GM21737 (cell line): ENCODE results near the gene MYPOP.
"Not testable (repeated sequence)": the region's sequence is repeated elsewhere in the genome, so short reads cannot be mapped to it uniquely, and the experiment has no call there.

Source experiments
- ATAC-seq: cut with Tn5 transposase; IDR thresholded peaks from one replicate; pipeline ENCODE4 v1.9.1; 2021; ENCODE audit warnings: mild to moderate bottlenecking, moderate library complexity; ENCODE audit not compliant: unreplicated experiment

Gene MYPOP

DNA sequence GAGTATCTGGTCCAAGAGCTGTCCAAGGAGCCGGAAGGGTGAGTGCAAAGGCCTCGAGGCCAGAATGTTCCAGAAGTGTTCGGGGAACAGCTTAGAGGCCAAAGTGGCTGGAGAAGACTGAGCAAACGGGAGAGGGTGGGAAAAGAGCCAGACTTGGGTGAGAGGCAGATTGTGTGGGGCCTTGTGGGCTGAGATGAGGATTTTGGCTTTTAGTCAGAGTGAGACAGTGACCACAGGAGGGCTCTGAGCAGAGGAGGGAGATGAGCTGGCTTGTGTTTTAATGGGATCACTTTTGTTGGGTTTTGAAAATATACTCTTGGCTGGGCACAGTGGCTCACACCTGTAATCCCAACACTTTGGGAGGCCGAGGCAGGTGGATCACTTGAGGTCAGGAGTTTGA, 6.5 kb upstream of the MYPOP start:
- no peak for ATAC-seq

- no peak for ATAC-seq
Measured at GRCh38 chr19:45906221-45906620, 3.8 kb upstream of the MYPOP start.

- ATAC-seq, result no peak
Measured at GRCh38 chr19:45905011-45905410, 2.6 kb upstream of the MYPOP start.

GRCh38 chr19:45902651-45903625, 525 bp upstream of the MYPOP start:
- ATAC-seq, result peak; percentile 78

GRCh38 chr19:45901432-45901911, 941 bp downstream of the MYPOP start:
- no peak for ATAC-seq

GRCh38 chr19:45900738-45901431, 1.5 kb downstream of the MYPOP start:
- ATAC-seq, result no peak

DNA sequence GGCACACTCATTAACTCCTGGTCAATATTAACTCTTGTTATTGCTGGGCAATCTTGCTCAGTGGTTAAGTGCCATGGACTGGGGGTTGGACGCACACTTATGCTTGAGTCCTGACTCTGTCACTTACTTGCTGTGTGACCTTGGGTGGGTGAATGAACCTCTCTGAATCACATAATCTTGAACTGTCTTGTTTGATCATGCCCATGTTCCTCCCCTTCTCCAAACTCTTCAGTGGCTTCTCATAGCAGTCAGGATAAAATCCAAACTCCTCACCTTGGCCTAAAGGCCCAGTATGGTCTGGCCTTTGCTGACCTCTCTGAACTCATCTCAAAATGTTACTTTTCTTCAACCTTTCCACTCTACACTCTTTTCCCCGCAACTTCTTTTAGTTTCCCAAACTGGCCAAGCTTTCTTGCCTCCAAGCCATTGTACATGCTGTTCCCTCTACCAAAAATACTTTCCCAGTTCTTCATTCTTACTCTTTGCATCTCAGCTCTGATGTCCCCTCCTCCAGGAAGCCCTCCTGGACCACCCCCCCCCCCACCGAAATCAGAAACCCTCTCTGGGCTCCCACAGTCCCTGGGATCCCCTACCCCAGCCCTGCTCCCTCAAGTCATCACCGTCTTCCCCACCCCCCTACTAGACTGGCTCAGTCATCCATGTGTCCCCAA, 2.4 kb downstream of the MYPOP start:
- ATAC-seq, result no peak

DNA sequence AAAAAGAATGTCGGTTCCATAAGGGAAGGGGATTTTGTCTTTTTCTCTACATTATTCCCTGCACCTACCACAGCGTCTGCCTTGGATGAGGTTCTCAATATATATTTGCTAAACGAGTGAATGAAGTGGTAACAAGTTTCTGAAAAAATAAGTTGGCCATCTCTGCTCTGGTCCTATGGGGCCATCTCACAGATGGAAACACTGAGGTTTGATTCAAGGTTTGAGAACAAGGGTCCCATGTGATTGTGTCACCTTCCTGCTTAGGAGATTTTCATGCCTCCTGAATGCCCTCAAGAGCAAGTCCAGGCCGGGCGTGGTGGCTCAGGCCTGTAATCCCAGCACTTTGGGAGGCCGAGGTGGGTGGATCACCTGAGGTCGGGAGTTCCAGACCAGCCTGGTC, 3.2 kb downstream of the MYPOP start:
- no peak for ATAC-seq

- no peak for ATAC-seq
Measured at GRCh38 chr19:45897261-45897812, 5.1 kb downstream of the MYPOP start.

- not testable (repeated sequence) for ATAC-seq
Measured at GRCh38 chr19:45895983-45896599, 6.3 kb downstream of the MYPOP start.

GRCh38 chr19:45895519-45895972, 6.9 kb downstream of the MYPOP start:
- no peak for ATAC-seq

DNA sequence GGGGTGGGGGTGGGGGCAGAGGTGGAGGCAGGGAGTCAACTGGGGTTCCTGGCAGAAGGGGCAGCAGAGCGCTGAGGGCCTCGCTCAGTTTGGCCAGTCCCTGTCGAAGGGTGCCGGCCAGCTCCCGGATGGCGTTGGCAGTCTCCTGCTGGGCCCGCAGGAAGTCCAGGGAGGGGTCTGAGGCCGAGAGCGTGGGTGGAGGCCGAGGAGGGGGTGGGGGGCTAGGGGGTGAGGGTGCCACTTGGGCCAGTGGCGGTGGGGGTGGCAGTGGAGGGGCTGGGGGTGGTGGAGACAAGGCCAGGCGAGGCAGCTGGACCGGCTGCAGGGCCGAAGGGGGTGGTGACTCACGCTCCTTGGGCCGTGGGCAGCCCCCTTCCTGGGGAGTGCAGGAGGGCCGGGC, 11.5 kb downstream of the MYPOP start:
- no peak for ATAC-seq

- ATAC-seq, result no peak
Measured at GRCh38 chr19:45889210-45889885, 13.1 kb downstream of the MYPOP start.

GRCh38 chr19:45887200-45887710, 15.2 kb downstream of the MYPOP start:
- no peak for ATAC-seq

GRCh38 chr19:45886427-45887199, 15.8 kb downstream of the MYPOP start:
- peak; percentile 41 for ATAC-seq

GRCh38 chr19:45885556-45886426, 16.6 kb downstream of the MYPOP start, which contains the start of gene IRF2BP1:
Gene IRF2BP1 (minus strand): TSS chr19:45886141. CDS start chr19:45885774, 367 bp downstream.
- ATAC-seq, result peak; percentile 43

GRCh38 chr19:45884682-45885555, 17.5 kb downstream of the MYPOP start:
- ATAC-seq, result peak; percentile 4
